ENCODE measurements around the gene SETD4.

The SETD4 gene

GRCh38 chr21:36052860-36053714 lies 7.2 kb downstream of the SETD4 start:
- H3K36me3 Mint-ChIP-seq (ENCODE audit: insufficient read depth) = peaks cover 55% of the 10 kb centered on the region
- DNase-seq (no peak), ATAC-seq (replicated peaks) (no peak)
- no peaks in the 10 kb centered on the region for H3K27me3 Mint-ChIP-seq
- H3K9me3 Mint-ChIP-seq = no peaks in the 10 kb centered on the region
- no peak overlapping the region for H3K27ac Mint-ChIP-seq
- H3K4me3 Mint-ChIP-seq = no peak overlapping the region
- H3K4me1 Mint-ChIP-seq (ENCODE audit: low read depth in 2 of 2) = peaks cover 5 to 14% of the 10 kb centered on the region in 2 donors

- H3K9me3 Mint-ChIP-seq = no peaks in the 10 kb centered on the region
- ATAC-seq (replicated peaks) = no peak
- H3K27me3 Mint-ChIP-seq = no peaks in the 10 kb centered on the region
- no peak overlapping the region for H3K4me3 Mint-ChIP-seq
- no peak for DNase-seq
- H3K36me3 Mint-ChIP-seq (ENCODE audit: insufficient read depth) = peaks cover 47% of the 10 kb centered on the region
- no peak overlapping the region for H3K27ac Mint-ChIP-seq
- peaks cover 4 to 8% of the 10 kb centered on the region in 2 donors for H3K4me1 Mint-ChIP-seq (ENCODE audit: low read depth in 2 of 2)
Observed at GRCh38 chr21:36048357-36048756, 12.0 kb downstream of the SETD4 start.

- Mint-ChIP-seq H3K36me3 (ENCODE audit: insufficient read depth) (peaks cover 50% of the 10 kb centered on the region), H3K9me3 (no peaks in the 10 kb centered on the region), H3K27ac (peak overlapping the region; percentile 17 to 83), H3K27me3 (no peaks in the 10 kb centered on the region), H3K4me1 (ENCODE audit: low read depth in 2 of 2) (peaks cover 4 to 8% of the 10 kb centered on the region in 2 donors), H3K4me3 (no peak overlapping the region)
- DNase-seq (no peak), ATAC-seq (replicated peaks) (no peak)
Observed at GRCh38 chr21:36047139-36047538, 13.2 kb downstream of the SETD4 start.

GRCh38 chr21:36045993-36046392 lies 14.3 kb downstream of the SETD4 start:
- H3K27ac Mint-ChIP-seq = no peak overlapping the region
- no peaks in the 10 kb centered on the region for H3K27me3 Mint-ChIP-seq
- DNase-seq (no peak), ATAC-seq (replicated peaks) (no peak)
- peaks cover 4 to 8% of the 10 kb centered on the region in 2 donors for H3K4me1 Mint-ChIP-seq (ENCODE audit: low read depth in 2 of 2)
- no peaks in the 10 kb centered on the region for H3K9me3 Mint-ChIP-seq
- no peak overlapping the region for H3K4me3 Mint-ChIP-seq
- H3K36me3 Mint-ChIP-seq (ENCODE audit: insufficient read depth) = peaks cover 61% of the 10 kb centered on the region

- no peaks in the 10 kb centered on the region for H3K9me3 Mint-ChIP-seq
- H3K4me3 Mint-ChIP-seq = no peak overlapping the region
- DNase-seq (no peak), ATAC-seq (replicated peaks) (no peak)
- H3K27ac Mint-ChIP-seq = peak overlapping the region in 1 of 2 donors; percentile 70
- no peaks in the 10 kb centered on the region for H3K27me3 Mint-ChIP-seq
- peaks cover 0 to 4% of the 10 kb centered on the region in 2 donors for H3K4me1 Mint-ChIP-seq (ENCODE audit: low read depth in 2 of 2)
- peaks cover 64% of the 10 kb centered on the region for H3K36me3 Mint-ChIP-seq (ENCODE audit: insufficient read depth)
Observed at GRCh38 chr21:36044056-36044455, 16.3 kb downstream of the SETD4 start.

GRCh38 chr21:36041910-36042309 lies 18.4 kb downstream of the SETD4 start:
- ATAC-seq (replicated peaks) (no peak), DNase-seq (no peak)
- H3K36me3 Mint-ChIP-seq (ENCODE audit: insufficient read depth) = peaks cover 68% of the 10 kb centered on the region
- no peaks in the 10 kb centered on the region for H3K27me3 Mint-ChIP-seq
- no peak overlapping the region for H3K27ac Mint-ChIP-seq
- no peaks in the 10 kb centered on the region for H3K9me3 Mint-ChIP-seq
- no peak overlapping the region for H3K4me3 Mint-ChIP-seq
- H3K4me1 Mint-ChIP-seq (ENCODE audit: low read depth in 2 of 2) = peaks cover 0 to 4% of the 10 kb centered on the region in 2 donors

- Mint-ChIP-seq H3K4me1 (ENCODE audit: low read depth in 2 of 2) (peaks cover 0 to 4% of the 10 kb centered on the region in 2 donors), H3K27me3 (no peaks in the 10 kb centered on the region), H3K9me3 (no peaks in the 10 kb centered on the region), H3K36me3 (ENCODE audit: insufficient read depth) (peaks cover 76% of the 10 kb centered on the region), H3K4me3 (no peak overlapping the region), H3K27ac (no peak overlapping the region)
- DNase-seq (no peak), ATAC-seq (replicated peaks) (no peak)
Observed at GRCh38 chr21:36040389-36040788, 19.9 kb downstream of the SETD4 start.

GRCh38 chr21:36039861-36040260 lies 20.5 kb downstream of the SETD4 start:
- DNase-seq = no peak
- no peak for ATAC-seq (replicated peaks)
- Mint-ChIP-seq H3K36me3 (ENCODE audit: insufficient read depth) (peaks cover 80% of the 10 kb centered on the region), H3K27ac (no peak overlapping the region), H3K4me1 (ENCODE audit: low read depth in 2 of 2) (peaks cover 0 to 2% of the 10 kb centered on the region in 2 donors), H3K4me3 (no peak overlapping the region), H3K9me3 (no peaks in the 10 kb centered on the region), H3K27me3 (no peaks in the 10 kb centered on the region)

GRCh38 chr21:36038701-36039497 lies 21.4 kb downstream of the SETD4 start:
- no peak for DNase-seq
- Mint-ChIP-seq H3K4me3 (no peak overlapping the region), H3K9me3 (no peaks in the 10 kb centered on the region), H3K27me3 (no peaks in the 10 kb centered on the region), H3K4me1 (ENCODE audit: low read depth in 2 of 2) (no peaks in the 10 kb centered on the region), H3K27ac (no peak overlapping the region), H3K36me3 (ENCODE audit: insufficient read depth) (peaks cover 76% of the 10 kb centered on the region)
- no peak for ATAC-seq (replicated peaks)

GRCh38 chr21:36035381-36035791 lies 24.9 kb downstream of the SETD4 start:
- H3K27me3 Mint-ChIP-seq = no peaks in the 10 kb centered on the region
- H3K36me3 Mint-ChIP-seq (ENCODE audit: insufficient read depth) = peaks cover 44% of the 10 kb centered on the region
- no peak overlapping the region for H3K27ac Mint-ChIP-seq
- no peak for DNase-seq
- no peaks in the 10 kb centered on the region for H3K4me1 Mint-ChIP-seq (ENCODE audit: low read depth in 2 of 2)
- no peaks in the 10 kb centered on the region for H3K9me3 Mint-ChIP-seq
- no peak for ATAC-seq (replicated peaks)
- H3K4me3 Mint-ChIP-seq = no peak overlapping the region

GRCh38 chr21:36034211-36034913 lies 26.0 kb downstream of the SETD4 start:
- Mint-ChIP-seq H3K4me1 (ENCODE audit: low read depth in 2 of 2) (no peaks in the 10 kb centered on the region), H3K9me3 (no peaks in the 10 kb centered on the region), H3K4me3 (no peak overlapping the region), H3K36me3 (ENCODE audit: insufficient read depth) (peaks cover 38% of the 10 kb centered on the region), H3K27me3 (no peaks in the 10 kb centered on the region), H3K27ac (no peak overlapping the region)
- ATAC-seq (replicated peaks) (no peak), DNase-seq (no peak)

GRCh38 chr21:36032647-36033406 lies 27.5 kb downstream of the SETD4 start:
- Mint-ChIP-seq H3K4me3 (no peak overlapping the region), H3K27ac (no peak overlapping the region), H3K36me3 (ENCODE audit: insufficient read depth) (peaks cover 26% of the 10 kb centered on the region), H3K4me1 (ENCODE audit: low read depth in 2 of 2) (peaks cover 5% of the 10 kb centered on the region in 2 donors), H3K9me3 (no peaks in the 10 kb centered on the region), H3K27me3 (peaks cover 0 to 7% of the 10 kb centered on the region in 2 donors)
- no peak for DNase-seq
- no peak for ATAC-seq (replicated peaks)

Measured in effector memory CD8-positive, alpha-beta T cell (primary cell).